ENCODE results near the gene GLOD4.

- no peak for TF ChIP-seq CTCF (IDR thresholded peaks at IDR 0.05; ENCODE audit: poor library complexity)
- TF ChIP-seq EZH2phosphoT487 (IDR thresholded peaks at IDR 0.05; ENCODE audit: low read depth, severe bottlenecking, unreplicated experiment), result no peak
Measured at GRCh38 chr17:799261-799660, 17.2 kb upstream of the GLOD4 start.
